Activated naive CD4-positive, alpha-beta T cell treated with anti-CD3 and anti-CD28 coated beads, Interleukin-2, amount 50 U/mL, for 16 hours (primary cell): ENCODE data around the gene CREG2.
"Not testable (repeated sequence)": the region's sequence is repeated elsewhere in the genome, so short reads cannot be mapped to it uniquely, and the experiment has no call there.

ENCODE experiments used
- DNase-seq: peaks from one replicate; pipeline ENCODE4 v3.0.0-alpha.2; 2020

CREG2 gene

GRCh38 chr2:101368376-101368775, 18.9 kb downstream of the CREG2 start:
- DNase-seq = no peak

GRCh38 chr2:101367508-101367907, 19.8 kb downstream of the CREG2 start:
- DNase-seq = no peak

- DNase-seq = no peak
These were observed 22.4 kb downstream of the CREG2 start for GRCh38 chr2:101364878-101365277.

GRCh38 chr2:101362777-101363176, 24.5 kb downstream of the CREG2 start:
- DNase-seq = no peak

- DNase-seq = no peak
These were observed 25.0 kb downstream of the CREG2 start for GRCh38 chr2:101362316-101362715.

GRCh38 chr2:101361522-101361921, 25.8 kb downstream of the CREG2 start:
- DNase-seq = no peak

GRCh38 chr2:101361121-101361520, 26.2 kb downstream of the CREG2 start:
- DNase-seq = no peak

GRCh38 chr2:101360232-101360631, 27.1 kb downstream of the CREG2 start:
- no peak for DNase-seq

GRCh38 chr2:101359410-101359954, 27.8 kb downstream of the CREG2 start:
- DNase-seq = no peak

GRCh38 chr2:101357376-101357775, 29.9 kb downstream of the CREG2 start:
- DNase-seq = no peak

GRCh38 chr2:101356521-101356920, 30.8 kb downstream of the CREG2 start:
- DNase-seq = no peak

- no peak for DNase-seq
These were observed 31.2 kb downstream of the CREG2 start for GRCh38 chr2:101356055-101356454.

- DNase-seq = no peak
These were observed 31.8 kb downstream of the CREG2 start for GRCh38 chr2:101355401-101356054.

- DNase-seq = no peak
These were observed 32.6 kb downstream of the CREG2 start for GRCh38 chr2:101354420-101355311.

- not testable (repeated sequence) for DNase-seq
These were observed 34.7 kb downstream of the CREG2 start for GRCh38 chr2:101352631-101353030.

GRCh38 chr2:101351207-101351606, 36.1 kb downstream of the CREG2 start:
- DNase-seq = no peak

GRCh38 chr2:101349893-101350662, 37.2 kb downstream of the CREG2 start:
- DNase-seq = no peak

GRCh38 chr2:101348883-101349282, 38.4 kb downstream of the CREG2 start:
- DNase-seq = no peak

GRCh38 chr2:101346909-101347308, 40.4 kb downstream of the CREG2 start:
- no peak for DNase-seq

- no peak for DNase-seq
These were observed 43.2 kb downstream of the CREG2 start for GRCh38 chr2:101344137-101344536.

- DNase-seq = no peak
These were observed 44.7 kb downstream of the CREG2 start for GRCh38 chr2:101342625-101343008.

GRCh38 chr2:101341901-101342624, 45.2 kb downstream of the CREG2 start:
- peak; percentile 68 for DNase-seq

- peak; percentile 47 for DNase-seq
These were observed 45.9 kb downstream of the CREG2 start for GRCh38 chr2:101341421-101341820.
